Activated CD8-positive, alpha-beta memory T cell treated with anti-CD3 and anti-CD28 coated beads, Interleukin-2, amount 50 U/mL, for 1 hour (primary cell): ENCODE data around the gene TCAIM.
"Not testable (repeated sequence)": the region's sequence is repeated elsewhere in the genome, so short reads cannot be mapped to it uniquely, and the experiment has no call there.

Source experiments
- DNase-seq: peaks from one replicate; pipeline ENCODE4 v3.0.0-alpha.2; 2020; ENCODE audit errors: extremely low read depth

TCAIM gene

GRCh38 chr3:44343421-44343820 lies 4.9 kb downstream of the TCAIM start:
- DNase-seq, result no peak

- not testable (repeated sequence) for DNase-seq
These were observed 8.0 kb downstream of the TCAIM start for GRCh38 chr3:44346590-44346989.

GRCh38 chr3:44348993-44349392 lies 10.4 kb downstream of the TCAIM start:
- DNase-seq, result no peak

- no peak for DNase-seq
These were observed 14.9 kb downstream of the TCAIM start for GRCh38 chr3:44353355-44353924.

- DNase-seq, result no peak
These were observed 16.9 kb downstream of the TCAIM start for GRCh38 chr3:44355362-44356033.

- DNase-seq, result no peak
These were observed 20.7 kb downstream of the TCAIM start for GRCh38 chr3:44359146-44359751.

- DNase-seq, result no peak
These were observed 25.0 kb downstream of the TCAIM start for GRCh38 chr3:44363591-44363990.

- DNase-seq, result no peak
These were observed 27.4 kb downstream of the TCAIM start for GRCh38 chr3:44365952-44366351.

- DNase-seq, result no peak
These were observed 36.9 kb downstream of the TCAIM start for GRCh38 chr3:44375450-44375849.

GRCh38 chr3:44387404-44387803 lies 48.8 kb downstream of the TCAIM start:
- no peak for DNase-seq

- DNase-seq, result no peak
These were observed 53.9 kb downstream of the TCAIM start for GRCh38 chr3:44392489-44392888.

- DNase-seq, result no peak
These were observed 57.1 kb downstream of the TCAIM start for GRCh38 chr3:44395714-44396113.

- DNase-seq, result no peak
These were observed 57.9 kb downstream of the TCAIM start for GRCh38 chr3:44396200-44397171.

- DNase-seq, result not testable (repeated sequence)
These were observed 59.7 kb downstream of the TCAIM start for GRCh38 chr3:44398271-44398670.

- no peak for DNase-seq
These were observed 60.3 kb downstream of the TCAIM start for GRCh38 chr3:44398853-44399252.

GRCh38 chr3:44400771-44401170 lies 62.2 kb downstream of the TCAIM start:
- no peak for DNase-seq

- DNase-seq, result no peak
These were observed 64.0 kb downstream of the TCAIM start for GRCh38 chr3:44402548-44402947.

GRCh38 chr3:44409640-44410410 lies 71.3 kb downstream of the TCAIM start:
- no peak for DNase-seq

- DNase-seq, result no peak
These were observed 72.6 kb downstream of the TCAIM start for GRCh38 chr3:44411031-44411645.

- no peak for DNase-seq
These were observed 73.8 kb downstream of the TCAIM start for GRCh38 chr3:44412365-44412764.

- no peak for DNase-seq
These were observed 76.0 kb downstream of the TCAIM start for GRCh38 chr3:44414517-44415090.
